AG04449 (cell line): Measurements from ENCODE around the gene AGAP1.

Source experiments
- CTCF ChIA-PET: fragments of 350-600 bp; formaldehyde crosslinking; extraction: SDS; loops from one replicate; lab custom pipeline; 2021; ENCODE audit warnings: antibody characterized with exemption; lab: Yijun Ruan, JAX
- POLR2A ChIA-PET: fragments of 400-600, 350-600 bp; formaldehyde crosslinking; extraction: SDS; loops from one replicate; lab custom pipeline; 2020; ENCODE audit warnings: antibody characterized with exemption, inconsistent platforms; lab: Yijun Ruan, JAX
- DNase-seq: peaks from one replicate; pipeline ENCODE4 v3.0.0-alpha.2; 2010; ENCODE audit warnings: low read depth, low spot score
- H3K4me3 ChIP-seq: 2 replicates; pipeline ENCODE4 v1.5.1; 2011; ENCODE audit warnings: low read depth, mild to moderate bottlenecking, control low read depth, low read length
- CTCF ChIP-seq: IDR thresholded peaks from one replicate; pipeline ENCODE4 v1.5.1; 2011; ENCODE audit warnings: mild to moderate bottlenecking, moderate library complexity, low read length, control low read depth, inconsistent platforms; ENCODE audit not compliant: insufficient read depth; ENCODE audit errors: missing control alignments

AGAP1 gene

GRCh38 chr2:235527806-235528469 lies 34.1 kb downstream of the AGAP1 start:
- POLR2A ChIA-PET, result no interaction called here
- CTCF ChIA-PET, result interaction anchor here (0.6 to 1.2 kb wide), 2 partner anchors 68 to 218 kb away, joined by 3 read pairs; no protein-coding TSS in a partner anchor

DNA sequence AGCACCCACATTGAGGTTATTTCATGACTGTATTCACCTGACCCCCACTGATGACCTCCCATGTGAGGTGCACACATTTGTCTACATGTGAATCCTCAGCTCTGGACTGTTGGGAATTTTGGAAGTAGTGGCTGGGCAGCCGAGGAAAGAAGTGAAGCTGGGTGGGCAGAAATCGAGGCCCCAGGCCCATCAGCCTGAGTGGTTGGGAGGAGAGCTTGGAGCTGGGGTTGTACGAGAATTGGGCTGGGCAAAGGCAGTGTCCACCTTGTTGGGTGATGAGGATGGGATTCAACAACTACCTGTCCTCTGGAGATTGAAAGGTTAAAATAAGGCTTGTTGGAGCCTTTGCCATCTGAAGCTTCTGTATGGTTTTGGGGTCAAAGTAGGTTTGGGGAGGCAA lies 35.8 kb downstream of the AGAP1 start:
- no peak for TF ChIP-seq CTCF
- POLR2A ChIA-PET, result no interaction called here
- no peak overlapping the region for H3K4me3 ChIP-seq
- CTCF ChIA-PET, result interaction anchor here (1.2 kb wide), 1 partner anchor 66 kb away, joined by 3 read pairs; no protein-coding TSS in a partner anchor
- no peak for DNase-seq

More at GRCh38 chr2:235527806-235528469, 34.1 kb downstream of the AGAP1 start:
- TF ChIP-seq CTCF, result no peak
- no peak for DNase-seq
- H3K4me3 ChIP-seq, result no peak overlapping the region

DNA sequence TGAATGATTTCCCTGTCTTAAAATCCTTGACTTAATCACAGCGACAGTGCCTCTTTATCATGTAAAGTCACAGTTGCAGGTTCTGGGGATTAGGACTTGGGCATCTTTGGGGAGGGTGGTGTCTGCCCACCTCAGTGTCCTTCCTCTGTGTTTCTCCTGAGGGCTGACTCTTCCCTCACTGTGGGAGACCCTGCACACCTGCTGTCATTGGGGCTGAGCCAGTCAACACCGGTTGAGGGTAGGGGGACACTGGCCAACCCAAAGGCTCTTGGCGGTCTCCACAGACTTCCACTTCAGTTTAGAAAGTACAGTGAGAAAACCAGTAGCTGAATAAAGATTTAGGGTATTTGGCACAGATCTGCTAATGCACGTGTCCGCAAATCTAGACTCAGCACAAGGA lies 36.9 kb downstream of the AGAP1 start:
- TF ChIP-seq CTCF, result no peak
- CTCF ChIA-PET, result no interaction called here
- POLR2A ChIA-PET, result no interaction called here

DNA sequence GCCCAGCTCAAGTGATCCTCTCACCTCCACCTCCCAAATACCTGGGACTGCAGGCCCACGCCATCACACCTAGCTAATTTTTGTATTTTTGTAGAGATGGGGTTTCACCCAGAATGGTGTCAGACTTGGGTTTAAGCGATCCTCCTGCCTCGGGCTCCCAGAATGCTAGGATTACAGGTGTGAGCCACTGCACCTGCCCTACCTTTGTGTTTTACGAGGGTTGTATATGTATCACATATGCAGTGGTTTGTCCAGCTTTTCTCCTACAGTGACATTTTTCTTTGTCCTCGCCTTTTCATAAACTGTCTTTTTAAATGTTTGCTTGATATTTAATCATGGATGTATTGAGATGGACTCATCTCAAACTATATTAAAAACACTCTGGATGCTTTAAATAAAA lies 38.5 kb downstream of the AGAP1 start:
- no peak for DNase-seq
- CTCF ChIA-PET, result interaction anchor here (1.2 kb wide), 1 partner anchor 54 kb away, joined by 3 read pairs; no protein-coding TSS in a partner anchor
- POLR2A ChIA-PET, result interaction anchor here (0.6 kb wide), 1 partner anchor 520 kb away, joined by 3 read pairs; no protein-coding TSS in a partner anchor
- no peak for TF ChIP-seq CTCF
- H3K4me3 ChIP-seq, result no peak overlapping the region

More for the DNA sequence above, 36.9 kb downstream of the AGAP1 start:
- no peak overlapping the region for H3K4me3 ChIP-seq
- no peak for DNase-seq

- no peak overlapping the region for H3K4me3 ChIP-seq
- no peak for TF ChIP-seq CTCF
- no peak for DNase-seq
- CTCF ChIA-PET, result interaction anchor here (1.2 kb wide), 1 partner anchor 53 kb away, joined by 3 read pairs; no protein-coding TSS in a partner anchor
- POLR2A ChIA-PET, result no interaction called here
These were observed 39.4 kb downstream of the AGAP1 start for GRCh38 chr2:235533198-235533597.

- POLR2A ChIA-PET, result no interaction called here
- H3K4me3 ChIP-seq, result no peak overlapping the region
- CTCF ChIA-PET, result interaction anchor here (1.2 kb wide), 1 partner anchor 53 kb away, joined by 3 read pairs; no protein-coding TSS in a partner anchor
- no peak for DNase-seq
- TF ChIP-seq CTCF, result no peak
These were observed 40.0 kb downstream of the AGAP1 start for GRCh38 chr2:235533616-235534385.
